HCT116 (cell line): ENCODE data around the gene RPN1. TPM values are rescaled to one million over a fixed set of nuclear protein-coding genes. Genes with fewer than 3 reads are reported as not detected.

Experiments used
- ATAC-seq: fragments of 200-7000 bp; cut with Tn5 transposase; 2 replicates; pipeline ENCODE4 v1.9.1; 2020; ENCODE audit warnings: mild to moderate bottlenecking, moderate library complexity
- BruUV-seq: library from RNA; stranded (reverse); fragments of 400-500 nt; replicated peaks from 2 replicates; lab custom pipeline; 2021; lab: Mats Ljungman, UMichigan
- CTCF ChIA-PET: fragments of 300-600 bp; sonication (Branson Sonifier 250); formaldehyde crosslinking; loops from one replicate; lab custom pipeline; 2021; ENCODE audit warnings: antibody characterized with exemption; lab: Charles Lee
- POLR2A ChIA-PET: fragments of 300-600, 350-600 bp; sonication (Branson Sonifier 250); formaldehyde crosslinking; loops from one replicate; lab custom pipeline; 2021; ENCODE audit warnings: antibody characterized with exemption; lab: Charles Lee
- RAD21 ChIA-PET, 2 experiments: fragments of 300-600 bp; sonication (Branson Sonifier 250); formaldehyde crosslinking; loops; one replicate each; lab custom pipeline; 2023; ENCODE audit warnings: low total read pairs in 2 of 2; ENCODE audit not compliant: uncharacterized antibody in 2 of 2, unreplicated experiment in 2 of 2, low non-redundant PET in 1 of 2; lab: Charles Lee
- DNase-seq: peaks from one replicate; pipeline ENCODE4 v3.0.0-alpha.2; 2010; ENCODE audit warnings: low read depth, low spot score
- H2AFZ ChIP-seq: fragments of 200-600 bp; shearing (Covaris generic), sonication (generic); 2 replicates; pipeline ENCODE4 v1.6.1; 2017; ENCODE audit warnings: low read depth, mixed run types, mixed read lengths, antibody characterized with exemption, low read length; ENCODE audit not compliant: poor library complexity, severe bottlenecking
- H3K27ac ChIP-seq: 2 replicates; pipeline ENCODE4 v1.5.1; 2012; ENCODE audit warnings: low read depth, low read length
- H3K27me3 ChIP-seq: fragments of 200-600 bp; sonication (generic); 2 replicates; pipeline ENCODE4 v1.6.1; 2016; ENCODE audit warnings: mixed run types, low read length, mixed read lengths; ENCODE audit not compliant: insufficient read depth
- H3K36me3 ChIP-seq, 2 experiments: fragments of 200-500 bp in 1 of 2; fragments of 200-600 bp in 1 of 2; sonication (Bioruptor generic) in 1 of 2; sonication (generic) in 1 of 2; 2 replicates each; pipeline versions ENCODE4 v1.5.1 to v1.6.1; 2014 to 2016; ENCODE audit warnings: low read length in 2 of 2, inconsistent platforms in 1 of 2, mixed read lengths in 1 of 2, mixed run types in 1 of 2; ENCODE audit not compliant: insufficient read depth in 2 of 2, control insufficient read depth in 1 of 2
- H3K4me1 ChIP-seq, 2 experiments: fragments of 200-600 bp in 1 of 2; sonication (generic) in 1 of 2; 2 replicates each; pipeline versions ENCODE4 v1.5.1 to v1.6.1; 2012 to 2017; ENCODE audit warnings: low read length in 2 of 2, inconsistent platforms in 1 of 2, mild to moderate bottlenecking in 1 of 2, mixed read lengths in 1 of 2, mixed run types in 1 of 2, moderate library complexity in 1 of 2; ENCODE audit not compliant: insufficient read depth in 2 of 2, control insufficient read depth in 1 of 2
- H3K4me2 ChIP-seq: fragments of 200-600 bp; sonication (generic); 2 replicates; pipeline ENCODE4 v1.6.1; 2017; ENCODE audit warnings: mixed run types, low read length, mixed read lengths
- H3K4me3 ChIP-seq, 2 experiments: fragments of 200-600 bp in 1 of 2; sonication (generic) in 1 of 2; replicated peaks in 1 of 2; 2 replicates each; pipeline ENCODE4 v1.5.1; 2011 to 2016; ENCODE audit warnings: low read length in 2 of 2, control low read depth in 1 of 2, low read depth in 1 of 2, mild to moderate bottlenecking in 1 of 2, mixed read lengths in 1 of 2, mixed run types in 1 of 2
- H3K79me2 ChIP-seq: fragments of 200-600 bp; sonication (generic); 2 replicates; pipeline ENCODE4 v1.6.1; 2017; ENCODE audit warnings: mild to moderate bottlenecking, mixed run types, low read length, moderate library complexity, mixed read lengths; ENCODE audit not compliant: insufficient read depth
- H3K9ac ChIP-seq: fragments of 200-600 bp; sonication (generic); 2 replicates; pipeline ENCODE4 v1.6.1; 2016; ENCODE audit warnings: low read length, mixed read lengths
- H3K9me2 ChIP-seq: fragments of 200-600 bp; sonication (generic), shearing (Covaris generic); 2 replicates; pipeline ENCODE4 v1.6.1; 2017; ENCODE audit warnings: mixed run types, mild to moderate bottlenecking, moderate library complexity; ENCODE audit not compliant: insufficient read depth
- H3K9me3 ChIP-seq, 2 experiments: fragments of 200-500 bp in 1 of 2; fragments of 200-600 bp in 1 of 2; sonication (Bioruptor generic) in 1 of 2; sonication (generic) in 1 of 2; 2 replicates each; pipeline ENCODE4 v1.6.1; 2014 to 2017; ENCODE audit warnings: low read length in 2 of 2, mixed read lengths in 2 of 2, inconsistent platforms in 1 of 2, low read depth in 1 of 2, mild to moderate bottlenecking in 1 of 2, mixed run types in 1 of 2, moderate library complexity in 1 of 2; ENCODE audit not compliant: control insufficient read depth in 1 of 2, insufficient read depth in 1 of 2
- H4K20me1 ChIP-seq: fragments of 200-600 bp; sonication (generic), shearing (Covaris generic); 2 replicates; pipeline ENCODE4 v1.6.1; 2017; ENCODE audit warnings: mixed run types, mild to moderate bottlenecking, moderate library complexity; ENCODE audit not compliant: insufficient read depth
- ATF3 ChIP-seq: IDR thresholded peaks from 2 replicates; pipeline ENCODE4 v1.6.1; 2012
- CBX3 ChIP-seq: IDR thresholded peaks from 2 replicates; pipeline ENCODE4 v1.6.1; 2012; ENCODE audit warnings: low read depth
- CEBPB ChIP-seq: IDR thresholded peaks from 2 replicates; pipeline ENCODE4 v1.6.1; 2012; ENCODE audit warnings: low read depth
- CTCF ChIP-seq, 3 experiments: fragments of 200-600 bp in 1 of 3; sonication (generic) in 1 of 3; IDR thresholded peaks in 2 of 3; conservative IDR thresholded peaks in 1 of 3; 2 replicates each; pipeline ENCODE4 v1.5.1; 2012 to 2017; ENCODE audit warnings: low read depth in 2 of 3, low read length in 2 of 3, antibody characterized with exemption in 1 of 3, borderline replicate concordance in 1 of 3, control low read depth in 1 of 3, mild to moderate bottlenecking in 1 of 3, mixed read lengths in 1 of 3, mixed run types in 1 of 3, moderate library complexity in 1 of 3; ENCODE audit not compliant: insufficient read depth in 1 of 3
- EGR1 ChIP-seq: IDR thresholded peaks from 2 replicates; pipeline ENCODE4 v1.6.1; 2012; ENCODE audit warnings: low read depth
- JUND ChIP-seq: IDR thresholded peaks from 2 replicates; pipeline ENCODE4 v1.6.1; 2012
- POLR2A ChIP-seq: IDR thresholded peaks from 2 replicates; pipeline ENCODE4 v1.7.0; 2011; ENCODE audit warnings: borderline replicate concordance; ENCODE audit not compliant: insufficient read depth, insufficient read length; ENCODE audit errors: extremely low read depth
- RAD21 ChIP-seq: IDR thresholded peaks from 2 replicates; pipeline ENCODE4 v1.6.1; 2012; ENCODE audit warnings: low read depth, mild to moderate bottlenecking
- ZBTB33 ChIP-seq: IDR thresholded peaks from 2 replicates; pipeline ENCODE4 v1.6.1; 2011; ENCODE audit warnings: mild to moderate bottlenecking, low read length, moderate library complexity; ENCODE audit not compliant: insufficient replicate concordance; ENCODE audit errors: extremely low read depth
- ZFX ChIP-seq: fragments of 450-650 bp; IDR thresholded peaks from 2 replicates; pipeline ENCODE4 v1.6.1; 2017
- ZNF274 ChIP-seq: fragments of 200-500 bp; sonication (Bioruptor generic); IDR thresholded peaks from 2 replicates; pipeline ENCODE4 v1.6.1; 2014; ENCODE audit warnings: mild to moderate bottlenecking, low read depth, low read length, inconsistent platforms
- intact Hi-C: fragments of 100-400 bp; cut with micrococcal nuclease; formaldehyde crosslinking; loops from 2 replicates; pipeline ENCODE4 v1.10.0; 2022
- total RNA-seq: library from RNA; stranded (reverse); gene quantifications from one replicate; pipeline ENCODE4 v1.2.1, GENCODE V29; 2021; ENCODE audit not compliant: unreplicated experiment

Gene RPN1
- total RNA-seq, 1 experiment from 2014 or later = 218 TPM

GRCh38 chr3:128621234-128621633 lies 29.4 kb downstream of the RPN1 start (continued):
- no peak for TF ChIP-seq CBX3
- TF ChIP-seq ATF3 = no peak
- no peak for TF ChIP-seq ZBTB33
- no peak for TF ChIP-seq EGR1
- TF ChIP-seq RAD21 = no peak
- TF ChIP-seq JUND = no peak
- TF ChIP-seq POLR2A = no peak
- TF ChIP-seq ZFX = no peak
- TF ChIP-seq, all 23 proteins: peak for 0

- no peak overlapping the region for H2AFZ ChIP-seq
- no peak overlapping the region for H3K27ac ChIP-seq
- ATAC-seq (no peak), DNase-seq (no peak)
- no peaks in the 10 kb centered on the region for H3K9me3 ChIP-seq
- no peak overlapping the region for H3K4me3 ChIP-seq
- ChIA-PET POLR2A (no interaction called here), CTCF (no interaction called here), RAD21 (no interaction called here)
- H3K36me3 ChIP-seq = peaks cover 45 to 55% of the 10 kb centered on the region in 2 experiments; a peak in 3 of 4 replicates
- H3K27me3 ChIP-seq = no peaks in the 10 kb centered on the region
- no peaks in the 10 kb centered on the region for H3K9me2 ChIP-seq
- intact Hi-C loops = no loop called here
- TF ChIP-seq EGR1 (no peak), JUND (no peak), ZNF274 (no peak), CEBPB (no peak), CTCF (IDR thresholded peaks at IDR 0.05 in 2 of 3, conservative IDR thresholded peaks at IDR 0.05 in 1 of 3; ENCODE audit: borderline replicate concordance in 1 of 3, insufficient read depth in 1 of 3, low read depth in 2 of 3, low read length in 2 of 3) (peak in 2 of 3 experiments; percentile 6 to 12; a peak in 1 of 6 replicates), ATF3 (no peak)
- no peak overlapping the region for H3K4me2 ChIP-seq
- BruUV-seq = no TSS peak
- no peaks in the 10 kb centered on the region; the same call in 1 of the 2 replicates for H4K20me1 ChIP-seq
- H3K79me2 ChIP-seq = peaks cover 82% of the 10 kb centered on the region
- H3K4me1 ChIP-seq = peaks cover 0 to 24% of the 10 kb centered on the region in 2 experiments; a peak in 2 of 4 replicates
- H3K9ac ChIP-seq = no peak overlapping the region
Observed at GRCh38 chr3:128620268-128620691, 30.3 kb downstream of the RPN1 start.
